ENCODE measurements around the gene EFNA5. TPM values are rescaled to one million over a fixed set of nuclear protein-coding genes. Genes with fewer than 3 reads are reported as not detected.
"Not testable (repeated sequence)": the region's sequence is repeated elsewhere in the genome, so short reads cannot be mapped to it uniquely, and the experiment has no call there.

Gene EFNA5
- total RNA-seq, 1 experiment from 2014 or later = 0.22 TPM

GRCh38 chr5:107352576-107352975 is 318.2 kb downstream of the EFNA5 start:
- Histone ChIP-seq H3K9ac (ENCODE audit: low read length) (no peak overlapping the region), H3K9me3 (ENCODE audit: control insufficient read depth in 1 of 2, insufficient read depth in 1 of 2, low read depth in 1 of 2, low read length in 2 of 2) (no peaks in the 10 kb centered on the region), H3K4me1 (ENCODE audit: control insufficient read depth in 1 of 2, insufficient read depth in 2 of 2, low read length in 2 of 2) (no peaks in the 10 kb centered on the region), H4K20me1 (ENCODE audit: insufficient read depth) (no peaks in the 10 kb centered on the region), H3K9me2 (ENCODE audit: insufficient read depth) (no peaks in the 10 kb centered on the region), H3K27me3 (ENCODE audit: insufficient read depth, low read length) (no peaks in the 10 kb centered on the region), H2AFZ (ENCODE audit: low read depth, low read length, poor library complexity, severe bottlenecking) (no peak overlapping the region), H3K4me2 (ENCODE audit: low read length) (no peak overlapping the region), H3K4me3 (replicated peaks in 1 of 2; ENCODE audit: low read depth in 1 of 2, low read length in 2 of 2) (no peak overlapping the region), H3K27ac (ENCODE audit: low read depth, low read length) (no peak overlapping the region), H3K36me3 (ENCODE audit: control insufficient read depth in 1 of 2, insufficient read depth in 2 of 2, low read length in 2 of 2) (no peaks in the 10 kb centered on the region), H3K79me2 (ENCODE audit: insufficient read depth, low read length) (no peaks in the 10 kb centered on the region)
- POLR2A ChIA-PET = no interaction called here
- ATAC-seq (no peak), DNase-seq (ENCODE audit: low read depth, low spot score) (no peak)
- intact Hi-C loops (cut with micrococcal nuclease) = no loop called here
- RAD21 ChIA-PET (ENCODE audit: low non-redundant PET in 1 of 2, low total read pairs in 2 of 2, uncharacterized antibody in 2 of 2, unreplicated experiment in 2 of 2) = no interaction called here
- TF ChIP-seq ATF3 (IDR thresholded peaks at IDR 0.05) (no peak), REST (IDR thresholded peaks at IDR 0.05; ENCODE audit: low read depth) (no peak), SRF (IDR thresholded peaks at IDR 0.05; ENCODE audit: low read depth) (no peak), CTCF (IDR thresholded peaks at IDR 0.05 in 2 of 3, conservative IDR thresholded peaks at IDR 0.05 in 1 of 3; ENCODE audit: borderline replicate concordance in 1 of 3, insufficient read depth in 1 of 3, low read depth in 2 of 3, low read length in 2 of 3) (no peak), FOSL1 (IDR thresholded peaks at IDR 0.05; ENCODE audit: low read depth) (no peak), YY1 (IDR thresholded peaks at IDR 0.05; ENCODE audit: extremely low read depth, insufficient replicate concordance, low read depth, low read length) (no peak), SP1 (IDR thresholded peaks at IDR 0.05; ENCODE audit: low read depth) (no peak)
- BruUV-seq (replicated peaks) = no TSS peak
- CTCF ChIA-PET = no interaction called here

- H3K9me2 ChIP-seq (ENCODE audit: insufficient read depth); POLR2A ChIA-PET; CTCF ChIA-PET; DNase-seq (ENCODE audit: low read depth, low spot score); H3K27ac ChIP-seq (ENCODE audit: low read depth, low read length); H3K36me3 ChIP-seq (ENCODE audit: control insufficient read depth in 1 of 2, insufficient read depth in 2 of 2, low read length in 2 of 2); BruUV-seq (replicated peaks); H3K9me3 ChIP-seq (ENCODE audit: control insufficient read depth in 1 of 2, insufficient read depth in 1 of 2, low read depth in 1 of 2, low read length in 2 of 2); H3K4me3 ChIP-seq (replicated peaks in 1 of 2; ENCODE audit: low read depth in 1 of 2, low read length in 2 of 2); H4K20me1 ChIP-seq (ENCODE audit: insufficient read depth); intact Hi-C loops (cut with micrococcal nuclease); H3K9ac ChIP-seq (ENCODE audit: low read length); ATAC-seq; H3K27me3 ChIP-seq (ENCODE audit: insufficient read depth, low read length); H3K79me2 ChIP-seq (ENCODE audit: insufficient read depth, low read length); H2AFZ ChIP-seq (ENCODE audit: low read depth, low read length, poor library complexity, severe bottlenecking); RAD21 ChIA-PET (ENCODE audit: low non-redundant PET in 1 of 2, low total read pairs in 2 of 2, uncharacterized antibody in 2 of 2, unreplicated experiment in 2 of 2); H3K4me2 ChIP-seq (ENCODE audit: low read length); H3K4me1 ChIP-seq (ENCODE audit: control insufficient read depth in 1 of 2, insufficient read depth in 2 of 2, low read length in 2 of 2): not testable (repeated sequence)
Observed at GRCh38 chr5:107346580-107346979, 324.2 kb downstream of the EFNA5 start.
